ENCODE data around the gene ASPSCR1.
A peak's percentile ranks its signal among the peaks of the same experiment; 100 is the strongest.

DNA sequence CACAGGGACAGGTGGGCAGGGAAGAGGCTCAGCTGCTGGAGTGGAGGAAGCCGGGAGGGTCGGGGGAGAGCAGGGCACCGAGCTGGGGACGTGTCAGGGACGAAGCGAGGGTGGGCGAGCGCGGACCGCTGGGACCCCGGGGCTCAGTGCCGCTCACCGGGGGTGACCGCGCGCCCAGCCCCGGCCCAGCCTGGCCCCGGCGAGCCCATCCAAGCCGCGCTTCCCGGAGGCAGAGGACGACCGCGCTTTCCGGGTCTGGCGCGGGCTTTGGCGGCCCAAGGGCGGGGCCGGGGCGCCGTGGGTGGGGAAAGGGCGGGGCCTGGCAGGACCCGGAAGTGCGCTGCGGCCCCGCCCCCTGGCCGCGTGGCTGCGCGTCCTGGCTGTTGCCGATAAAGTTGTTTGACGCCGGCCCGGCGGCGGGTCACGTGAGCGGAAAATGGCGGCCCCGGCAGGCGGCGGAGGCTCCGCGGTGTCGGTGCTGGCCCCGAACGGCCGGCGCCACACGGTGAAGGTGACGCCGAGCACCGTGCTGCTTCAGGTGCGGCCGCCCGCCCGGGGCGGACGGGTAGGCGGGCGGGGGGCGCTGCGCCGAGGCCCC lies at the start of gene ASPSCR1:
- TF ChIP-seq, protein P1, sequence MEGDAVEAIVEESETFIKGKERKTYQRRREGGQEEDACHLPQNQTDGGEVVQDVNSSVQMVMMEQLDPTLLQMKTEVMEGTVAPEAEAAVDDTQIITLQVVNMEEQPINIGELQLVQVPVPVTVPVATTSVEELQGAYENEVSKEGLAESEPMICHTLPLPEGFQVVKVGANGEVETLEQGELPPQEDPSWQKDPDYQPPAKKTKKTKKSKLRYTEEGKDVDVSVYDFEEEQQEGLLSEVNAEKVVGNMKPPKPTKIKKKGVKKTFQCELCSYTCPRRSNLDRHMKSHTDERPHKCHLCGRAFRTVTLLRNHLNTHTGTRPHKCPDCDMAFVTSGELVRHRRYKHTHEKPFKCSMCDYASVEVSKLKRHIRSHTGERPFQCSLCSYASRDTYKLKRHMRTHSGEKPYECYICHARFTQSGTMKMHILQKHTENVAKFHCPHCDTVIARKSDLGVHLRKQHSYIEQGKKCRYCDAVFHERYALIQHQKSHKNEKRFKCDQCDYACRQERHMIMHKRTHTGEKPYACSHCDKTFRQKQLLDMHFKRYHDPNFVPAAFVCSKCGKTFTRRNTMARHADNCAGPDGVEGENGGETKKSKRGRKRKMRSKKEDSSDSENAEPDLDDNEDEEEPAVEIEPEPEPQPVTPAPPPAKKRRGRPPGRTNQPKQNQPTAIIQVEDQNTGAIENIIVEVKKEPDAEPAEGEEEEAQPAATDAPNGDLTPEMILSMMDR (IDR thresholded peaks at IDR 0.05) = peak in 1 of 6 experiments; percentile 20
- peak in 3 of 4 donors; percentile 62 to 90 (median 88) for TF ChIP-seq POLR2A (IDR thresholded peaks at IDR 0.05)

All from esophagus squamous epithelium (tissue), 4 donors.